Measurements from ENCODE around the gene ARHGAP1.

- TF ChIP-seq TAF1 (IDR thresholded peaks at IDR 0.05; ENCODE audit: low read depth) (no peak), CEBPB (IDR thresholded peaks at IDR 0.05) (no peak), REST (IDR thresholded peaks at IDR 0.05; ENCODE audit: low read depth) (no peak)
Measured at GRCh38 chr11:46657186-46657585, 43.2 kb downstream of the ARHGAP1 start.
